ENCODE measurements around the gene TXNRD1.
"Not testable (repeated sequence)": the region's sequence is repeated elsewhere in the genome, so short reads cannot be mapped to it uniquely, and the experiment has no call there.

TXNRD1 gene

DNA sequence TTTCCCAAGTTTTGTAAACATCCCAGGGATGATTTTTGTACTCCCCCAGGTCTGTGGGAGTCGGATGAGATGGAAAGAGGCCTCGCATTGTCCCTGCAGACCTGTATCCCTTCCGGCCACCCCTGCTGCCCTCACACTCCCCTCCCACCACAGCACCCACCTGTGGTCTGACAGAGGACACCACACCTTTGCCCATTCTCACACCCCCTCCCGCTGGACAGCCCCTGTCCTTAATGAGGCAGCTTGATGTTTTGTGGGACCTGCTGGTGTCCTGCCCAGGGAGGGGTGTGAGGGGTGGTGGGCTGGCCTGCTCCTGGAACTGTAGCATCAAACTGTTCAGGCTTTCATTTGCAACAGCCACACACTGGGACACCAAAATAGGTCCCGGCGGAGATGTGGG, 159.2 kb downstream of the TXNRD1 start:
- in situ Hi-C loops (cut with MboI; ENCODE audit: low sequenced_read_pairs), result loop anchor here (25.0 kb wide), 2 partner anchors 487 to 1012 kb away; no protein-coding TSS in a partner anchor
- Histone ChIP-seq H3K4me3 (no peak overlapping the region), H3K27me3 (ENCODE audit: low read depth) (no peaks in the 10 kb centered on the region), H3K4me1 (no peaks in the 10 kb centered on the region), H3K9me3 (peaks cover 2% of the 10 kb centered on the region; the same call in 1 of the 2 replicates), H3K36me3 (replicated peaks) (no peaks in the 10 kb centered on the region)
- DNase-seq (ENCODE audit: low spot score in 2 of 2), result no peak

DNA sequence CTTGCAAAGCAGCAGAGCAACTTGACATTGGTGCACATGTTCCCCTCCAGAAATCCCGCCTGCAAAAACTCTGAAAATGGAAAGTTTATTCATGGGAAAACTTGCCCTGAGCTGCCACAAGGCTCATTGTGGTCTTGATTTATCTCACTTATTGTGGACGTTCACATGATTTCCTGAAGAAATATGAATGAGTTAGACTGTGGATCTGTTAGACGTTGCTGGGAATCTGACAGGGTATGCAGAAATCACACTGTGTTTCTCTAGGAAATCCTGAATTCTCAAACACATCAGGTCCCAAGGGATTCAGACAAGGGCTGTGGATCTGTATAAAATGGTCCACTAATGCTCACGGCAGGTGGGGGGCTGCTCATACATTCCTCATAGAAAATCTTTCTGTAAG, 160.2 kb downstream of the TXNRD1 start:
- in situ Hi-C loops (cut with MboI; ENCODE audit: low sequenced_read_pairs), result loop anchor here (25.0 kb wide), 2 partner anchors 487 to 1012 kb away; no protein-coding TSS in a partner anchor
- H3K27me3 ChIP-seq (ENCODE audit: low read depth), result no peaks in the 10 kb centered on the region
- no peak overlapping the region for H3K4me3 ChIP-seq
- DNase-seq (ENCODE audit: low spot score in 2 of 2), result no peak
- H3K36me3 ChIP-seq (replicated peaks), result no peaks in the 10 kb centered on the region
- peaks cover 2% of the 10 kb centered on the region; the same call in 1 of the 2 replicates for H3K9me3 ChIP-seq
- no peaks in the 10 kb centered on the region for H3K4me1 ChIP-seq

- in situ Hi-C loops (cut with MboI; ENCODE audit: low sequenced_read_pairs), result loop anchor here (25.0 kb wide), 2 partner anchors 485 to 1010 kb away; no protein-coding TSS in a partner anchor
- Histone ChIP-seq H3K4me3 (no peak overlapping the region), H3K4me1 (no peaks in the 10 kb centered on the region), H3K36me3 (replicated peaks) (no peaks in the 10 kb centered on the region), H3K27me3 (ENCODE audit: low read depth) (no peaks in the 10 kb centered on the region), H3K9me3 (peaks cover 2% of the 10 kb centered on the region; the same call in 1 of the 2 replicates)
- no peak for DNase-seq (ENCODE audit: low spot score in 2 of 2)
These were observed 161.3 kb downstream of the TXNRD1 start for GRCh38 chr12:104376650-104377513.

- H3K9me3 ChIP-seq, result peaks cover 2% of the 10 kb centered on the region; the same call in 1 of the 2 replicates
- in situ Hi-C loops (cut with MboI; ENCODE audit: low sequenced_read_pairs), result loop anchor here (25.0 kb wide), 2 partner anchors 485 to 1010 kb away; no protein-coding TSS in a partner anchor
- no peaks in the 10 kb centered on the region for H3K27me3 ChIP-seq (ENCODE audit: low read depth)
- no peak overlapping the region for H3K4me3 ChIP-seq
- no peak for DNase-seq (ENCODE audit: low spot score in 2 of 2)
- H3K4me1 ChIP-seq, result no peaks in the 10 kb centered on the region
- H3K36me3 ChIP-seq (replicated peaks), result no peaks in the 10 kb centered on the region
These were observed 161.9 kb downstream of the TXNRD1 start for GRCh38 chr12:104377514-104377812.

DNA sequence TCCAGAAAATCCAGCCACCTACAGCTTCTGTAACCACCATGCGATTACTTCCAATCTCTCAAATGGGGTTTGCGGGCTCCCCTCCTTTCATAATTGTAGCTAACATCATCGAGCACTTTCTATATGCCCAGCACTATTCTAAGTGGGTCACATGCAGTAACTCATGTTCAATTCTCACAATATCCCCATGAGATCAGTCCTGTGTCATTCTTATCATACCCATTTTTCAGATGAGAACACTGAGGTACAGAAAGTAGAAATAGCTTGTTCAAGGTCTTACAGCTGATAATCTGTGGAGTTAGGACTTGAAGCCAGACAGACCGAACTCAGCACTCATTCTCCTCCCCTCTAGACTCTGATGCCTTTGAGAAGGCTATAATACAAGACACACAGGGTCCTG, 162.8 kb downstream of the TXNRD1 start:
- no peaks in the 10 kb centered on the region for H3K4me1 ChIP-seq
- in situ Hi-C loops (cut with MboI; ENCODE audit: low sequenced_read_pairs), result loop anchor here (25.0 kb wide), 2 partner anchors 484 to 1009 kb away; no protein-coding TSS in a partner anchor
- H3K36me3 ChIP-seq (replicated peaks), result no peaks in the 10 kb centered on the region

GRCh38 chr12:104381341-104381730, 165.8 kb downstream of the TXNRD1 start:
- in situ Hi-C loops (cut with MboI; ENCODE audit: low sequenced_read_pairs), result loop anchor here (5.0 to 25.0 kb wide), 3 partner anchors 481 to 1006 kb away; no protein-coding TSS in a partner anchor
- no peaks in the 10 kb centered on the region for H3K27me3 ChIP-seq (ENCODE audit: low read depth)
- H3K4me1 ChIP-seq, result no peaks in the 10 kb centered on the region
- no peak overlapping the region for H3K4me3 ChIP-seq
- DNase-seq (ENCODE audit: low spot score in 2 of 2), result no peak
- no peaks in the 10 kb centered on the region for H3K36me3 ChIP-seq (replicated peaks)
- no peaks in the 10 kb centered on the region for H3K9me3 ChIP-seq

More for the DNA sequence above, 162.8 kb downstream of the TXNRD1 start:
- H3K4me3 ChIP-seq, result no peak overlapping the region
- H3K27me3 ChIP-seq (ENCODE audit: low read depth), result no peaks in the 10 kb centered on the region
- no peak for DNase-seq (ENCODE audit: low spot score in 2 of 2)
- H3K9me3 ChIP-seq, result peaks cover 2% of the 10 kb centered on the region; the same call in 1 of the 2 replicates

GRCh38 chr12:104381731-104382480, 166.3 kb downstream of the TXNRD1 start:
- H3K27me3 ChIP-seq (ENCODE audit: low read depth), result no peaks in the 10 kb centered on the region
- H3K36me3 ChIP-seq (replicated peaks), result no peaks in the 10 kb centered on the region
- no peak overlapping the region for H3K4me3 ChIP-seq
- no peaks in the 10 kb centered on the region for H3K4me1 ChIP-seq
- no peaks in the 10 kb centered on the region for H3K9me3 ChIP-seq
- in situ Hi-C loops (cut with MboI; ENCODE audit: low sequenced_read_pairs), result loop anchor here (5.0 to 25.0 kb wide), 3 partner anchors 480 to 1005 kb away; no protein-coding TSS in a partner anchor
- DNase-seq (ENCODE audit: low spot score in 2 of 2), result peak; percentile 64 to 87

DNA sequence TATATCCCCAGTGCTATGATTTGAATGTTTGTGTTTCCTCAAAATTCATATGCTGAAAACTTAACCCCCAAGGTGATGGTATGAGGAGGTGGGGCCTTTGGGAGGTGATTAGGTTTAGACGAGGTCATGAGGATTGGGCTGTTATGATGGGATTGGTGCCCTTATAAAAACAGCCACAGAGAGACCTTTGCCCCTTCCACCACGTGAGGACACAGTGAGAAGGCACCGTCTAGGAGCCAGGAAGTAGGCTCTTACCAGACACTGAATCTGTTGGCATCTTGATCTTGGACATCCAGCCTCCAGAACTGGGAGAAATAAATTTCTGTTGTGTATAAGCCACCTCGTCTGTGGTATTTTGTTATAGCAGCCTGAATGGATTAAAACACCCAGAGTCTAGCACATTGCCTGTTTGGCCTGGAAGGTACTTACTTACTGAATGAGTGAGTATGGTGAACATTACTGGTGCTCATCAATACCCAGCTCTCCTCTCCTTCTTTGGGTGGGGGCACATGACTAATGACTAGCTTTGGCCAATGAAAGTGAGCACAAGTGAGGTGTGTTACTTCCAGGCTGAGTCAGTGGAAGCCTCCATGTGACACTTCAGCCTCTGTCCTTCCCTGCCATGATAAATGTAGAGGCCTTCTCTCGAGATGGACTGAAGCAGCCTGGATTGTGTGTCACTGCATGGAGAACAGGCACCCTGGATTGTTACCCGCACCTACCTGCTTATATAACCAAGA, 168.7 kb downstream of the TXNRD1 start:
- Histone ChIP-seq H3K4me1 (no peaks in the 10 kb centered on the region), H3K36me3 (replicated peaks) (no peaks in the 10 kb centered on the region), H3K4me3 (no peak overlapping the region), H3K9me3 (no peaks in the 10 kb centered on the region), H3K27me3 (ENCODE audit: low read depth) (no peaks in the 10 kb centered on the region)
- no peak for DNase-seq (ENCODE audit: low spot score in 2 of 2)
- in situ Hi-C loops (cut with MboI; ENCODE audit: low sequenced_read_pairs), result loop anchor here (5.0 to 25.0 kb wide), 3 partner anchors 478 to 1003 kb away; no protein-coding TSS in a partner anchor

- DNase-seq (ENCODE audit: low spot score in 2 of 2), result no peak
- Histone ChIP-seq H3K9me3 (no peaks in the 10 kb centered on the region), H3K4me1 (no peaks in the 10 kb centered on the region), H3K36me3 (replicated peaks) (no peaks in the 10 kb centered on the region), H3K27me3 (ENCODE audit: low read depth) (no peaks in the 10 kb centered on the region), H3K4me3 (no peak overlapping the region)
- in situ Hi-C loops (cut with MboI; ENCODE audit: low sequenced_read_pairs), result loop anchor here (25.0 kb wide), 2 partner anchors 477 to 1002 kb away; no protein-coding TSS in a partner anchor
These were observed 169.9 kb downstream of the TXNRD1 start for GRCh38 chr12:104385510-104385909.

DNA sequence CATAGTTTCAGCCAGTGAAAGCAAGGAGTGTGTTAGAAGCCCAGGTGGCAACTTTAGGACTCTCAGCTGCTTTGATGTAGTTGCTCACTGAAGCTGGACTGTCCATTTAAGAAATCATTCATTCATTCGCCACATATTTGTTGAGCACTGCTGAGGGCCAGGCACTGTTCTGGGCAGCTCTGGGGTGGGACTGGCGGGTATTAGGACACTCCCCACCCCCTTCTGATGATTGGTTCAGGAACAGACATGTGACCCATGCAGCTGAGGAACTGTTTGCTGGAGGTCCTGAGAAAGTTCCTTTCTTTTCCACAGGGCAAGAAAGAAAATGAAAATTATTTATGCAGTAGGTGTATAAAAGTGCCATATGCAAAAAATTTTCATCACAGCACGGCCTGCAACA, 170.9 kb downstream of the TXNRD1 start:
- no peak for DNase-seq (ENCODE audit: low spot score in 2 of 2)
- in situ Hi-C loops (cut with MboI; ENCODE audit: low sequenced_read_pairs), result loop anchor here (25.0 kb wide), 2 partner anchors 476 to 1001 kb away; no protein-coding TSS in a partner anchor
- no peaks in the 10 kb centered on the region for H3K9me3 ChIP-seq
- H3K36me3 ChIP-seq (replicated peaks), result no peaks in the 10 kb centered on the region
- H3K27me3 ChIP-seq (ENCODE audit: low read depth), result no peaks in the 10 kb centered on the region
- no peaks in the 10 kb centered on the region for H3K4me1 ChIP-seq
- no peak overlapping the region for H3K4me3 ChIP-seq

- no peaks in the 10 kb centered on the region for H3K4me1 ChIP-seq
- no peak overlapping the region for H3K4me3 ChIP-seq
- no peaks in the 10 kb centered on the region for H3K9me3 ChIP-seq
- H3K27me3 ChIP-seq (ENCODE audit: low read depth), result no peaks in the 10 kb centered on the region
- no peak for DNase-seq (ENCODE audit: low spot score in 2 of 2)
- H3K36me3 ChIP-seq (replicated peaks), result no peaks in the 10 kb centered on the region
- in situ Hi-C loops (cut with MboI; ENCODE audit: low sequenced_read_pairs), result loop anchor here (25.0 kb wide), 2 partner anchors 475 to 1000 kb away; no protein-coding TSS in a partner anchor
These were observed 171.6 kb downstream of the TXNRD1 start for GRCh38 chr12:104387190-104387589.

GRCh38 chr12:104394086-104394485, 178.5 kb downstream of the TXNRD1 start:
- not testable (repeated sequence) for H3K4me1 ChIP-seq; H3K36me3 ChIP-seq (replicated peaks); H3K27me3 ChIP-seq (ENCODE audit: low read depth); H3K9me3 ChIP-seq; DNase-seq (ENCODE audit: low spot score in 2 of 2); H3K4me3 ChIP-seq
- in situ Hi-C loops (cut with MboI; ENCODE audit: low sequenced_read_pairs), result loop anchor here (25.0 kb wide), 2 partner anchors 468 to 993 kb away; no protein-coding TSS in a partner anchor

Measured in HAP-1 (cell line).